Measurements from ENCODE around the gene CHRDL1.

The CHRDL1 gene

DNA sequence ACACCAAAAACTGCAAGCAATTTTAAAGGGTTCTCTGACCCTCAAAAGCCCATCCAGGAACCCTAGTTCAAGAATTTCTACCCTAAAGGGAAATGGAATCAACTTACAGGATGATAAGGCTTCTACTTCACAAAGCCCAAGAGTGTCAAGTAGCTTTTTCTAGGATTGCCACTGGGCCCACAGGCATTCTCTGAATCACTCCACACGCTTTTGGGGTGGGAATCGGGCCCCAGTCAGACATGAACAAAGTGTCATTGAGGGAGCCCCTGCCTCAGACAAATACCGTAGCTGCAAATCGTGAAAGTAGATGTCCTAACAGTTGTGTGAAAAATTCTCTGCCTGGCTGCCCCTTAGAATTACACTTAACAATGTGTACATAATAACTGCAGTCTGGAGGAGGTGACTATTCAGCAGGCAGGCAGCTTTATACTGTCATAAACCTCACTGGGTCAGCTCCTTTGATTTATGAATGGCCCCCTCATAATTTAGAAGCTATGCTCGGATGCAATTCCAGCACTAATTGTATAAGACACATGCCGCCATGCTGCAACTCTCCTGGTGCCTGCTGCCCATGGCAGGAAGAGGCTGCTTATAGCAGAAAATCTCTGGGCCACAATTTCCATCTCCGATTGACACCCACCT lies 36.7 kb downstream of the CHRDL1 start:
- H3K4me3 ChIP-seq (ENCODE audit: low read length): no peak overlapping the region
- TF ChIP-seq ZNF274 (IDR thresholded peaks at IDR 0.05; ENCODE audit: low read depth, low read length): no peak

GRCh38 chrX:110755611-110756010 lies 40.0 kb downstream of the CHRDL1 start:
- no peak overlapping the region for H3K4me3 ChIP-seq (ENCODE audit: low read length)
- no peak for TF ChIP-seq ZNF274 (IDR thresholded peaks at IDR 0.05; ENCODE audit: low read depth, low read length)

DNA sequence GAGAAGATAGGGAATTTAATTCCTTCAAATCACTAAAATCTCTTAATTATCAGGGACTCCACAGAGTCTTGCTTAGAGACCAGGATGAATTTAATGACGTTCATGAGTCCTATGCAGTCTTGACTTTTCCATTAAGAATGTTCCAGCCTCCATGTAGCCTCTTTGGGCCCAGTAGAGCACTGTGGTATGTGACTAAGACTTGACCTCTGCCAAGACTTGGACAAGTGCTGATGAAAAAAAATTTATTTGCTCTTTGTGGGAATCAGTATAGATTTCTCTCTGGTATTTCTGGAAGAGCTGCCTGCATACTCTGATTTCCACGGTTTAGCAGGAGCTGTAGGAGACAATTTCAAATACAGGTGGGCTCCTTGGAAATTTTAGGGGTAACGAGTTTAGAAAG lies 40.6 kb downstream of the CHRDL1 start:
- TF ChIP-seq ZNF274 (IDR thresholded peaks at IDR 0.05; ENCODE audit: low read depth, low read length): no peak
- H3K4me3 ChIP-seq (ENCODE audit: low read length): no peak overlapping the region

DNA sequence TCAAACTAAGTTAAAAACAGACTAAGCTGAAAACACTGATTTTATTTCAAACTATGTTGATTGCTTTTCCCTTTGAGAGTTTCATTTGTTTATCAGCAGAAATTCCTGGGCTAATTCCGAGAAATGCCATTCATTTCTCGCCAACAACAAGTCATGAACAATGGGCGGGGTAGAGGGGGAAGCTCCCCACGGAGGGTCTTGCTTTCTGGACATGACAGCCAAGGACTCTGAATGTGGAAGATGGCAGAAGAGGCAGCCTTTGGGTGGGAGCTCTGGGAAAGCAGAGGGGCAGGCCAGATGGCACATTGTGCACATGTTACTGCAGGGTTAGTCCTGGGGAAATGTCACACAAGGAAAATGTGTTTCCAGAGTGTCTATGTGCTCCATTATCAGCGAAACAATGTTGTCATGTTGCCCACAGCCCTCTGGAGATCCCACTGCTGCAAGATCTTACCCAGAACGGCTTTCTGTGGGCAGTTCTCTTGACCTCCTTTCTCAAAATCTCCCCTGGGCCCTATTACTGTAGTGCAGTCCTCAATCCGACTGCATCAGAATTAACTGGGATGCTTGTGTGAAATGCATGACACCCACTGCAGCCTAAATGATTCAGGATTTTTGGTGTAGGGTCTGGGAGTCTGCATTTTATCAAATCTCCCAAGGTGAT lies 45.0 kb downstream of the CHRDL1 start:
- TF ChIP-seq ZNF274 (IDR thresholded peaks at IDR 0.05; ENCODE audit: low read depth, low read length): no peak
- H3K4me3 ChIP-seq (ENCODE audit: low read length): no peak overlapping the region

- H3K4me3 ChIP-seq (ENCODE audit: low read length): no peak overlapping the region
- TF ChIP-seq ZNF274 (IDR thresholded peaks at IDR 0.05; ENCODE audit: low read depth, low read length): no peak
Observed at GRCh38 chrX:110748256-110748806, 47.3 kb downstream of the CHRDL1 start.

GRCh38 chrX:110746014-110746413 lies 49.6 kb downstream of the CHRDL1 start:
- TF ChIP-seq ZNF274 (IDR thresholded peaks at IDR 0.05; ENCODE audit: low read depth, low read length): no peak
- H3K4me3 ChIP-seq (ENCODE audit: low read length): no peak overlapping the region

GRCh38 chrX:110745288-110745687 lies 50.3 kb downstream of the CHRDL1 start:
- H3K4me3 ChIP-seq (ENCODE audit: low read length): no peak overlapping the region
- no peak for TF ChIP-seq ZNF274 (IDR thresholded peaks at IDR 0.05; ENCODE audit: low read depth, low read length)

DNA sequence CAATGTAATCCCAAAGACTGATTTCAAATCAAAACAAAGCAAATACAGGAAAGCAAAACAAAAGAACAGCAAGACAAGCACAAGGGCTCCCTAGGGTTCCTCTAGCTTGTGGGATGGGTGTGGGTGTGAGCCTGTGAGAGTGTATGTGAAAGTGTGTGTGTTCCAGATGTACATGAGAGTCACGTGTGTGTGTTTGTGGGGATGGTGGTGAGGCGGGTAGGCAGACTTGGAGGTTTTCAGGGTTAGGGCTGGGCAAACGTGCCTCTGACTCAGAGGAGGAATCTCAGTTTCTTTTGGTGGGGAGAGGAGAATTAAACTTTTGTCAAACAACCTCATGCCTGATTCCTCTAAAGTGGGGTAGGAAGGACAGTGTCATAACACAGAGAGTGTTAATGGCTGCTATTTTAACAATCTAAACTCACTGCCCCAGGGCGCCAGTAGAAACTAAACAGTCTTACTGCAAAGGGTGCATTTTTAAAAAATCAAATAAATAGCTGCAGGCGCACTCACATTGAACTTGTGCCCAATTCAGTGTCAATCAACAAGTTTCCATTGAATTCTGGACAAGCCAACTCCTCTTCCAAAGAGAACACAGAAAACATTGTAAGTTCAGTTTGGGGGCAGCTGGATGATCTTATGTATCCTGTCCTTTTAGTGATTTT lies 51.8 kb downstream of the CHRDL1 start:
- no peak for TF ChIP-seq ZNF274 (IDR thresholded peaks at IDR 0.05; ENCODE audit: low read depth, low read length)
- H3K4me3 ChIP-seq (ENCODE audit: low read length): no peak overlapping the region

DNA sequence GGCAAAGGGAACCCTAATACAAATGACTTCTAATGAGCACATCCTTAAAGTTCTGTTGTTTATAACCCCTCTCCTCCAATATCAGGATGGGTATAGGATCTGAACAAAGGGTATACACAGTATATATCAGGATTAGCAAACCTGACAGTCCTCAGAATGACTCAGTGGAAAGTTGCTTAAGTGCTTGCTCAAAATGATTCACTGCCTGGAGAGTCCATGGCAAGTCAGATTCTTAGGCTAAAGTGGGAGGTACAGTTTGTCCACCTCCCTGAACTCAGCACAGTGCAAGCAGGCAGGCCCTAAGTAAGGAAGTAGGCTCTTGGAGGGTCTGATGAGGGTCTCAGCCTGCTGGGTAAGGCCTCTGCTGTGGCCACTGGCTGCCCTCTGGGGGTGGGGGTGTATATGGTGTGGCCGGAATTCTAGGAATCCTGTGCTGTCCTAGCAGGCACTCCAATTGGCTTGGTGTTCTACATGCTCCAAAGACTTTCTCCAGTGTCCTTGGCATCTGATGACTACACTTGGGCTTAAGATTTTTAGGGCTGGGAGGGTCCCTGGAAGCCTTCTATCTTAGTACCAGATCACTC lies 54.3 kb downstream of the CHRDL1 start:
- no peak for TF ChIP-seq ZNF274 (IDR thresholded peaks at IDR 0.05; ENCODE audit: low read depth, low read length)

GRCh38 chrX:110734894-110735541 lies 60.6 kb downstream of the CHRDL1 start:
- TF ChIP-seq ZNF274 (IDR thresholded peaks at IDR 0.05; ENCODE audit: low read depth, low read length): no peak
- no peak overlapping the region for H3K4me3 ChIP-seq (ENCODE audit: low read length)

More for the DNA sequence above, 54.3 kb downstream of the CHRDL1 start:
- no peak overlapping the region for H3K4me3 ChIP-seq (ENCODE audit: low read length)

DNA sequence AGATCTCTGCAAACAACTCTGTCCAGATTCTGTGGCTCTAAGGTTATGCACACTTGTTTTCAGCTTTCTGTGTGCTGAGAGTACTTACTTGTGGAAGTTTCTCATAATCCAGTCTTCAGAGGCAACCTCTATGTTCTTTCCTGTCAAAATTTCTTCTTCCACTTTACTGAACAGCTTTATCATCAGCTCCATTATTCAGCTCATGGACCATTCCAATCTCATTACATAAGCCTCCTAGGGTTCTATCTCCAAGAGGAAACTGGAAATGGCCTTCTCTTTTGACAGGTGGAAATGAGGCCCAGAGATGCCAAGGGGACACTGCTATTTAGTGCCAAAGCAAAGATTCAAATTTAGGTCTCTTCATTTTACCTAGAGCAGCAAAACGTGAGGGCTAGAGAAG lies 61.3 kb downstream of the CHRDL1 start:
- TF ChIP-seq ZNF274 (IDR thresholded peaks at IDR 0.05; ENCODE audit: low read depth, low read length): no peak
- no peak overlapping the region for H3K4me3 ChIP-seq (ENCODE audit: low read length)

DNA sequence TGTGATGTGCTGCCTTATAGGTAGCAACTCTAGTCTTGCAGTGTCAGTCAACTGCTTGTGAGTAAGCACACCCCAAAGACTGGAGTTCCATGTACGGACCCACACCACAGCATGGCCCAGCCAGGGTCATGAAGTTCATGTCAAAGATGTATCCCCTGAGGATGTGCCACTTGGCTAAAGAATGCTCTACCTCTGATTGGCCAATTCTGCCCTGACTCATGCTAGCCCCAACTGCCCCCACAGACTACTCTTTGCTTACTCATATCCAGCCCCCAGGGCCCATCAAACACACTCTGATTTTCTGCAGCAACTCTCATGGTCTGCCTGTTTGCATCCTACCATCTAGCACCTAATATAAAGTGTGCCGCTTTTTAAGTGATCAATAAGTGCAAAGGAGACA lies 62.5 kb downstream of the CHRDL1 start:
- TF ChIP-seq ZNF274 (IDR thresholded peaks at IDR 0.05; ENCODE audit: low read depth, low read length): no peak

DNA sequence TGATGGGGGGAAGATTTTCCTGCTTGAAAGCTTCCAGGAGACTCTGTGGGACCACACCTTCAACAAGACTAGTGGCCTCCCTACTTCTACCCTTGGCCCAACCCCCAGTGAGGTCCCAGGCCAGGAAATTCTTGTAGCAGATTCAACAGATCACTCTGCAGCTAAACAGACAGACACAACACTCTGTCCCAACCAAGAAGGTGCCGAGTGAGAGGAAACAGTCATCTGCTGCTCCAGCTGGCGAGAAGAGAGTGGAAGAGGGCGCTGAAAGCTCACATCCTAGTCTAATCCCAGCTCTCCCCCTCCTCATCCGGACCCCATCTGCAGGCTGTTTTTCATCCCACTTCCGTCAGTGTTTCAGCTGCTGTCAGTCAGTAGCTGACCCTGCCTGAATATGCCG lies 63.4 kb downstream of the CHRDL1 start:
- no peak for TF ChIP-seq ZNF274 (IDR thresholded peaks at IDR 0.05; ENCODE audit: low read depth, low read length)
- no peak overlapping the region for H3K4me3 ChIP-seq (ENCODE audit: low read length)

More for the DNA sequence above, 62.5 kb downstream of the CHRDL1 start:
- no peak overlapping the region for H3K4me3 ChIP-seq (ENCODE audit: low read length)

GRCh38 chrX:110723844-110724243 lies 71.8 kb downstream of the CHRDL1 start:
- no peak for TF ChIP-seq ZNF274 (IDR thresholded peaks at IDR 0.05; ENCODE audit: low read depth, low read length)

More at GRCh38 chrX:110723844-110724243, 71.8 kb downstream of the CHRDL1 start:
- no peak overlapping the region for H3K4me3 ChIP-seq (ENCODE audit: low read length)

Data from GM08714 (cell line).